Natural killer cell (primary cell): ENCODE results near the gene SPAG9. TPM values are rescaled to one million over a fixed set of nuclear protein-coding genes. Genes with fewer than 3 reads are reported as not detected.

Experiments used
- ATAC-seq, 3 donors: fragments of 150-1000 bp in 2 of 3; fragments of 200-7000 bp in 1 of 3; cut with Tn5 transposase; 1 replicate in 1 of 3; 2 replicates in 2 of 3; pipeline ENCODE4 v1.10.0; 2021; ENCODE audit warnings: mild to moderate bottlenecking in 2 of 3, moderate library complexity in 2 of 3
- DNase-seq, 2 donors: peaks; one replicate each; pipeline versions ENCODE4 v3.0.0 to v3.0.0-alpha.2; 2013 to 2021; ENCODE audit warnings: mixed read lengths in 1 of 2
- H3K27ac ChIP-seq: one replicate; pipeline ENCODE4 v1.5.1; 2013; ENCODE audit warnings: mild to moderate bottlenecking, low read length
- H3K27me3 ChIP-seq: one replicate; pipeline ENCODE4 v1.6.1; 2013; ENCODE audit warnings: low read length; ENCODE audit not compliant: control insufficient read depth, insufficient read depth
- H3K36me3 ChIP-seq: one replicate; pipeline ENCODE4 v1.6.1; 2013; ENCODE audit warnings: low read length; ENCODE audit not compliant: control insufficient read depth, insufficient read depth
- H3K4me1 ChIP-seq: one replicate; pipeline ENCODE4 v1.6.1; 2013; ENCODE audit warnings: low read length; ENCODE audit not compliant: control insufficient read depth, insufficient read depth
- H3K4me3 ChIP-seq: one replicate; pipeline ENCODE4 v1.5.1; 2013; ENCODE audit warnings: low read length
- H3K9me3 ChIP-seq: one replicate; pipeline ENCODE4 v1.6.1; 2013; ENCODE audit warnings: low read length; ENCODE audit not compliant: control insufficient read depth, insufficient read depth
- H3K27ac Mint-ChIP-seq, 2 donors: one replicate each; pipeline ENCODE4 v1.8.0; 2022; ENCODE audit warnings: mild to moderate bottlenecking in 2 of 2, mixed read lengths in 2 of 2, moderate library complexity in 1 of 2
- H3K27me3 Mint-ChIP-seq, 2 donors: one replicate each; pipeline ENCODE4 v1.8.0; 2022; ENCODE audit warnings: low read depth in 2 of 2, mixed read lengths in 2 of 2
- H3K36me3 Mint-ChIP-seq: one replicate; pipeline ENCODE4 v1.8.0; 2022; ENCODE audit warnings: mixed read lengths
- H3K4me1 Mint-ChIP-seq, 2 donors: one replicate each; pipeline ENCODE4 v1.8.0; 2022; ENCODE audit warnings: mixed read lengths in 2 of 2
- H3K4me3 Mint-ChIP-seq: one replicate; pipeline ENCODE4 v1.8.0; 2022; ENCODE audit warnings: mild to moderate bottlenecking, moderate library complexity, mixed read lengths
- H3K9me3 Mint-ChIP-seq, 2 donors: one replicate each; pipeline ENCODE4 v1.8.0; 2022; ENCODE audit warnings: mixed read lengths in 2 of 2
- CTCF ChIP-seq: fragments of 200-600 bp; IDR thresholded peaks from one replicate; pipeline ENCODE4 v1.8.0; 2022; ENCODE audit warnings: antibody characterized with exemption
- WGBS: methylation state at CpG from one replicate; pipeline ENCODE4 v1.1.7; 2013; ENCODE audit warnings: missing lambda C conversion rate; ENCODE audit not compliant: insufficient coverage; 5-methylcytosine and 5-hydroxymethylcytosine counted together
- intact Hi-C: fragments of 100-400 bp; cut with micrococcal nuclease; formaldehyde crosslinking; loops from one replicate; pipeline ENCODE4 v1.14.2; 2022
- total RNA-seq, 4 donors: library from RNA; stranded (reverse); fragments of 120-200 nt in 1 of 4; gene quantifications; one replicate each; pipeline versions ENCODE4 v1.2.3 to v1.2.4, GENCODE V29; 2013 to 2022

The SPAG9 gene
- total RNA-seq, 3 donors from 2014 or later (not counting 1 experiment from before 2014, with no cell fraction given): 78.1 to 91.7 (median 90.3) TPM

GRCh38 chr17:51034800-51035199, 85.9 kb downstream of the SPAG9 start:
- H3K27ac ChIP-seq: no peak overlapping the region
- no peak for ATAC-seq

GRCh38 chr17:51032850-51033249, 87.8 kb downstream of the SPAG9 start:
- no peak overlapping the region for H3K4me3 Mint-ChIP-seq
- no peak for ATAC-seq
- Histone ChIP-seq H3K4me1 (no peaks in the 10 kb centered on the region), H3K9me3 (no peaks in the 10 kb centered on the region), H3K27me3 (no peaks in the 10 kb centered on the region), H3K4me3 (no peak overlapping the region), H3K27ac (no peak overlapping the region), H3K36me3 (peaks cover 5% of the 10 kb centered on the region)
- TF ChIP-seq CTCF: no peak
- DNase-seq: no peak
- peaks cover 22 to 23% of the 10 kb centered on the region in 2 donors for H3K4me1 Mint-ChIP-seq
- no peaks in the 10 kb centered on the region for H3K36me3 Mint-ChIP-seq
- 82% methylated on average over 3 of the region's 4 CpGs for WGBS
- H3K9me3 Mint-ChIP-seq: no peaks in the 10 kb centered on the region
- intact Hi-C loops: loop anchor here (10.0 kb wide), 1 partner anchor 82 kb away; no protein-coding TSS in a partner anchor
- H3K27me3 Mint-ChIP-seq: no peaks in the 10 kb centered on the region
- peak overlapping the region in 1 of 2 donors; percentile 18 for H3K27ac Mint-ChIP-seq

More at GRCh38 chr17:51034800-51035199, 85.9 kb downstream of the SPAG9 start:
- H3K27me3 Mint-ChIP-seq: no peaks in the 10 kb centered on the region
- H3K36me3 Mint-ChIP-seq: no peaks in the 10 kb centered on the region
- H3K36me3 ChIP-seq: peaks cover 7% of the 10 kb centered on the region
- H3K9me3 ChIP-seq: no peaks in the 10 kb centered on the region
- intact Hi-C loops: loop anchor here (10.0 kb wide), 1 partner anchor 80 kb away; no protein-coding TSS in a partner anchor
- TF ChIP-seq CTCF: no peak
- H3K27me3 ChIP-seq: no peaks in the 10 kb centered on the region
- peaks cover 20 to 26% of the 10 kb centered on the region in 2 donors for H3K4me1 Mint-ChIP-seq
- H3K9me3 Mint-ChIP-seq: no peaks in the 10 kb centered on the region
- H3K4me3 ChIP-seq: no peak overlapping the region
- H3K4me3 Mint-ChIP-seq: no peak overlapping the region
- WGBS: 100% methylated on average over 2 of the region's 2 CpGs
- H3K27ac Mint-ChIP-seq: no peak overlapping the region
- DNase-seq: no peak
- no peaks in the 10 kb centered on the region for H3K4me1 ChIP-seq

- H3K27me3 ChIP-seq: no peaks in the 10 kb centered on the region
- no peaks in the 10 kb centered on the region for H3K4me1 ChIP-seq
- Mint-ChIP-seq H3K27me3 (no peaks in the 10 kb centered on the region), H3K4me1 (peaks cover 14 to 23% of the 10 kb centered on the region in 2 donors), H3K9me3 (no peaks in the 10 kb centered on the region), H3K4me3 (peak overlapping the region; percentile 76), H3K36me3 (no peaks in the 10 kb centered on the region), H3K27ac (peak overlapping the region; percentile 93 to 94)
- intact Hi-C loops: loop anchor here (1.0 to 10.0 kb wide), 2 partner anchors 85 to 123 kb away; partner anchors contain the start of gene NME1
- H3K36me3 ChIP-seq: peaks cover 5% of the 10 kb centered on the region
- peak in 1 of 2 donors; percentile 71 for DNase-seq
- peak; percentile 84 to 90 (median 86) for ATAC-seq
- no peak for TF ChIP-seq CTCF
- peak overlapping the region; percentile 29 for H3K4me3 ChIP-seq
- H3K27ac ChIP-seq: peak overlapping the region; percentile 91
- no CpG with 5 or more reads among the region's 3 CpGs for WGBS
- no peaks in the 10 kb centered on the region for H3K9me3 ChIP-seq
Measured at GRCh38 chr17:51029568-51030463, 90.9 kb downstream of the SPAG9 start.
